ENCODE data around the gene HNRNPC. TPM values are rescaled to one million over a fixed set of nuclear protein-coding genes. Genes with fewer than 3 reads are reported as not detected.
"Not testable (repeated sequence)": the region's sequence is repeated elsewhere in the genome, so short reads cannot be mapped to it uniquely, and the experiment has no call there.

Gene HNRNPC
- polyA plus RNA-seq, 5 donors = 694 to 979 (median 852) TPM

GRCh38 chr14:21215130-21215878, 53.9 kb downstream of the HNRNPC start:
- DNase-seq = no peak

GRCh38 chr14:21213652-21214051, 55.6 kb downstream of the HNRNPC start:
- DNase-seq = no peak

- not testable (repeated sequence) for DNase-seq
Measured at GRCh38 chr14:21212824-21213223, 56.4 kb downstream of the HNRNPC start.

GRCh38 chr14:21211509-21211908, 57.7 kb downstream of the HNRNPC start:
- no peak for DNase-seq

- no peak for DNase-seq
Measured at GRCh38 chr14:21210023-21210422, 59.2 kb downstream of the HNRNPC start.

- DNase-seq = no peak
Measured at GRCh38 chr14:21209185-21209584, 60.1 kb downstream of the HNRNPC start.

GRCh38 chr14:21208554-21208953, 60.7 kb downstream of the HNRNPC start:
- DNase-seq = no peak

- no peak for DNase-seq
Measured at GRCh38 chr14:21206753-21207684, 62.2 kb downstream of the HNRNPC start.

GRCh38 chr14:21205678-21206581, 63.3 kb downstream of the HNRNPC start:
- DNase-seq = no peak

GRCh38 chr14:21205026-21205677, 64.1 kb downstream of the HNRNPC start:
- no peak for DNase-seq

GRCh38 chr14:21204167-21205025, 64.8 kb downstream of the HNRNPC start:
- DNase-seq = no peak

GRCh38 chr14:21203470-21204166, 65.6 kb downstream of the HNRNPC start:
- DNase-seq = no peak

- no peak for DNase-seq
Measured at GRCh38 chr14:21202463-21203358, 66.5 kb downstream of the HNRNPC start.

GRCh38 chr14:21201732-21202462, 67.3 kb downstream of the HNRNPC start:
- DNase-seq = no peak

- no peak for DNase-seq
Measured at GRCh38 chr14:21200752-21201461, 68.3 kb downstream of the HNRNPC start.

GRCh38 chr14:21199611-21200560, 69.4 kb downstream of the HNRNPC start:
- DNase-seq = no peak
